ENCODE measurements around the gene ACYP1.

ACYP1 gene

DNA sequence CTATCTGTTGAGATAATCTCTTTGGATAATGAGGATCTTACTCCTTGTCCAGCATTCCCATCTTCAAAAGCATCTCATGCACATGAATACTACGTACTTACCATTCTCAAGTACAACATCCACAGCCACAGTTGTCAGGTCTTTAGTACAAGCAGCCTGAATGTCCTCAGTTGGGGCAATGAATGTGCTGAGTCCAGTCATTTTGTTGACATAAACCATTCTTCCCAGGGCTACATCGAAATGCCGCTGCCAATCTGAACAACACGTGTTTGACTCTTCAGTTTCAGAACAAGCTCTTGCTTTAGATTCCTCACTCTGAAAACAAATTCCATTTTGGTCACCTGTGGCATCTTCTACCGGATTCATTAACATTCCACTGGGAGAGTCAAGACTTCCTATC, 17.5 kb downstream of the ACYP1 start:
- Histone ChIP-seq H3K36me3 (ENCODE audit: insufficient read depth, low read length) (no peaks in the 10 kb centered on the region), H3K4me1 (ENCODE audit: insufficient read depth, low read length) (no peaks in the 10 kb centered on the region), H2AFZ (ENCODE audit: low read depth, low read length) (no peak overlapping the region), H3K9me3 (ENCODE audit: low read length) (no peaks in the 10 kb centered on the region), H3K27me3 (ENCODE audit: insufficient read depth, low read length) (no peaks in the 10 kb centered on the region), H3K4me3 (ENCODE audit: low read length) (no peak overlapping the region)

DNA sequence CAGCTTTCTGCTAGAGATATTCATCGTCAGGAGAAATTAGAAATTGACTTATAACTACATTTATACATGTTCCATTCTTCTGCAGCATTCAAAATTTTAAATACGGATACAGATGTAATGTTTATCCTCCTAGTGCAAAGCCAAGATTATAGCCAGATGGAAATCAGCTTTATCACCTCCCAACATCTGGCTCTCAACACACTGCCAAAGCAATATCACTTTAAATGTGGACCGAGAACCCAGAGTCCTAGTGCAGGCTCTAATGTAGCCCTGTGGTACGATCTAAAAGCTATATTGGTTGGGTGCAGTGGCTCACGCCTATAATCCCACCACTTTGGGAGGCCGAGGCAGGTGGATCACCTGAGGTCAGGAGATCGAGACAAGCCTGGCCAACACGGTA, 19.1 kb downstream of the ACYP1 start:
- Histone ChIP-seq H3K36me3 (ENCODE audit: insufficient read depth, low read length) (no peaks in the 10 kb centered on the region), H3K9me3 (ENCODE audit: low read length) (no peaks in the 10 kb centered on the region), H3K27me3 (ENCODE audit: insufficient read depth, low read length) (no peaks in the 10 kb centered on the region), H3K4me3 (ENCODE audit: low read length) (no peak overlapping the region), H2AFZ (ENCODE audit: low read depth, low read length) (no peak overlapping the region), H3K4me1 (ENCODE audit: insufficient read depth, low read length) (no peaks in the 10 kb centered on the region)

DNA sequence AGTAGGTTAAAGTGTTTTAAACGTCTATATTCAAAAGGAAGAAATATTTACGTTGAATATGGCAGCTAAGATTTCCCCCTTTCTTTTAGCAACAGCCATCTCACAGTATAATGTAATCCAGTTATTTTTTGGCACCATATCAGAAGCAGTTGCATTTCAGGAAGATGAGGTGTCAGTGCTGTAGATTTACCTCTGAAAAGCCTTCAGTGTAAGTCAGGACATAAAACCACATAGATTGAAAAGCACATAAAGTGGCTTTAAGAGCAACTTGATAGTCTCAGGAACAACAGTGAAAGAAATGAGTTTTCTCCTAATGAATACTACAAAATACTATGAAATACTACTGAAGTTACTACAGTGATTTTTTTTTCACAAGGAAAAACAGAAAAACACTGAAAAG, 19.5 kb downstream of the ACYP1 start:
- no peak overlapping the region for H2AFZ ChIP-seq (ENCODE audit: low read depth, low read length)
- H3K9me3 ChIP-seq (ENCODE audit: low read length): no peaks in the 10 kb centered on the region
- H3K36me3 ChIP-seq (ENCODE audit: insufficient read depth, low read length): no peaks in the 10 kb centered on the region
- no peak overlapping the region for H3K4me3 ChIP-seq (ENCODE audit: low read length)
- no peaks in the 10 kb centered on the region for H3K27me3 ChIP-seq (ENCODE audit: insufficient read depth, low read length)
- no peaks in the 10 kb centered on the region for H3K4me1 ChIP-seq (ENCODE audit: insufficient read depth, low read length)

DNA sequence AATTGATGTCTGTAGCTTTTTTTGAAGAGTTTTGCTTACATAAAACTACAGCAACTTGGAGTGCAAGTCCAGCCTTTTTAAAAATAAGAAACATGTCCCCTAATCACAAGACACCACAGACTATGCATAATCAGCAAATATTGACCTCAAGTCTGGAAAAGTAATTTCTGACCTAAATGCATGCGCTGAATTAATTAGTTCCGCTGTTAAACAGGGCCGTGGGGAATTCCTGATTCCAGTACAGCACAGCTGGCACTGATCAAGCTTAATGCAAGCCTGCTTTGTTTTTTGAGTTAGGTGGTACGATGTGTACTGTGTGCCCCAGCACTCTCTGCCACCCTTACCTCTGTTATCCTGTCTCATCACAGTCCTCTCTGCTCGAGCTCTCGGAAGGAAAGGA, 21.8 kb downstream of the ACYP1 start:
- no peaks in the 10 kb centered on the region for H3K36me3 ChIP-seq (ENCODE audit: insufficient read depth, low read length)
- no peak overlapping the region for H2AFZ ChIP-seq (ENCODE audit: low read depth, low read length)
- H3K4me3 ChIP-seq (ENCODE audit: low read length): no peak overlapping the region
- no peaks in the 10 kb centered on the region for H3K27me3 ChIP-seq (ENCODE audit: insufficient read depth, low read length)
- no peaks in the 10 kb centered on the region for H3K9me3 ChIP-seq (ENCODE audit: low read length)
- H3K4me1 ChIP-seq (ENCODE audit: insufficient read depth, low read length): no peaks in the 10 kb centered on the region

DNA sequence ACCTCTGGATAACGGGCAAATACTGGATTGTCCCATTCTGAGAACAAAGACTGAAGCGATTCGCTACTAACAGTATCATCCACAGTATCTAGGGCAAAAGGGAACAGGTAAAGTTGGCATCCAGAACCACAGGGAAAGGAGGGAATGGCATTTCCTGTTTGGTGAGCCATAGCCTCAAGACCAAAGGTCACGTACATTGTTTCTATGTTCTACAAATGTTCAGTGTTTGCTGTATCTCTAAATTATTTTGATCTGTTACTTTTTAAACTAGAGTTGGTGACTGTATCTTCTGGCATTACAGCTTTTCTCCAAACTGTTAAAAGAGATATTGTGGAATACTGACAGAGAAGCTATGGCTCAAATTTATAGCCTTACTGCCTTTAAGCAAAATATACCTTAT, 22.2 kb downstream of the ACYP1 start:
- no peaks in the 10 kb centered on the region for H3K36me3 ChIP-seq (ENCODE audit: insufficient read depth, low read length)
- no peak overlapping the region for H3K4me3 ChIP-seq (ENCODE audit: low read length)
- H3K4me1 ChIP-seq (ENCODE audit: insufficient read depth, low read length): no peaks in the 10 kb centered on the region
- no peak overlapping the region for H2AFZ ChIP-seq (ENCODE audit: low read depth, low read length)
- no peaks in the 10 kb centered on the region for H3K9me3 ChIP-seq (ENCODE audit: low read length)
- H3K27me3 ChIP-seq (ENCODE audit: insufficient read depth, low read length): no peaks in the 10 kb centered on the region

DNA sequence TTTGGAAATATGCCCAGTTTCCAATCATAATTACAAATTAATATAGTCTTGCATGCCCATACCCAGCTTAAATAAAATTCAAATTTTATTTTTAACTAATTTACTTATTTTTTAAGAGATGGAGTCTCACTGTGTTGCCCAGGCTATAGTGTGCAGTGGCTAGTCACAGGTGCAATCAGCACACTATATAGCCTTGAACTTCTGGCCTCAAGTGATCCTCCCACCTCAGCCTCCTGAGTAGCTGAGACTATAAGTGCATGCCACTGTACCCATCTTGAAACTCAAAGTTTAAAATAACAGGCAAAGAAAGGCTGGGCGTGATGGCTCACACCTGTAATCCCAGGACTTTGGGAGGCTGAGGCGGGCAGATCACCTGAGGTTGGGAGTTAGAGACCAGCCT, 22.9 kb downstream of the ACYP1 start:
- no peaks in the 10 kb centered on the region for H3K4me1 ChIP-seq (ENCODE audit: insufficient read depth, low read length)

DNA sequence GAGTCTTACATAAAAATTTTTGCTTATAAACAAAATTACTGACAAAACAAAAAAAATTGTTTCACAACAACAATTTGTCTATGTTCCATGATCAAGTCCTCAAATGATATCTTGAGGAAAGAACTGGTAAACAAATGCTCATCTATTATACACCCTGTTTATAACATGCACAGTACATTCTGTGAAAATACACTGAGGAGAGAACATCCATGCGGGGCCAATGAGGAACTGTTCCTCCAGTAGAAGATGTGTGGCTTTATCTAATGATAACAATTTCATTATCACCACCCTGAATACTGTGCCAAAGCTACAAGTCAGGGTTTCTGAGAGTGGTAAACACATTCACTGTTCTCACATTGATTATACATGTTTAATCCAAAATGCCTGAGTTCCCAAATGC, 23.3 kb downstream of the ACYP1 start:
- H3K4me3 ChIP-seq (ENCODE audit: low read length): no peak overlapping the region
- H3K9me3 ChIP-seq (ENCODE audit: low read length): no peaks in the 10 kb centered on the region
- no peaks in the 10 kb centered on the region for H3K4me1 ChIP-seq (ENCODE audit: insufficient read depth, low read length)
- H3K36me3 ChIP-seq (ENCODE audit: insufficient read depth, low read length): no peaks in the 10 kb centered on the region
- H3K27me3 ChIP-seq (ENCODE audit: insufficient read depth, low read length): no peaks in the 10 kb centered on the region
- no peak overlapping the region for H2AFZ ChIP-seq (ENCODE audit: low read depth, low read length)

More for the DNA sequence above, 22.9 kb downstream of the ACYP1 start:
- no peaks in the 10 kb centered on the region for H3K27me3 ChIP-seq (ENCODE audit: insufficient read depth, low read length)
- H3K4me3 ChIP-seq (ENCODE audit: low read length): no peak overlapping the region
- no peaks in the 10 kb centered on the region for H3K36me3 ChIP-seq (ENCODE audit: insufficient read depth, low read length)
- H3K9me3 ChIP-seq (ENCODE audit: low read length): no peaks in the 10 kb centered on the region
- no peak overlapping the region for H2AFZ ChIP-seq (ENCODE audit: low read depth, low read length)

DNA sequence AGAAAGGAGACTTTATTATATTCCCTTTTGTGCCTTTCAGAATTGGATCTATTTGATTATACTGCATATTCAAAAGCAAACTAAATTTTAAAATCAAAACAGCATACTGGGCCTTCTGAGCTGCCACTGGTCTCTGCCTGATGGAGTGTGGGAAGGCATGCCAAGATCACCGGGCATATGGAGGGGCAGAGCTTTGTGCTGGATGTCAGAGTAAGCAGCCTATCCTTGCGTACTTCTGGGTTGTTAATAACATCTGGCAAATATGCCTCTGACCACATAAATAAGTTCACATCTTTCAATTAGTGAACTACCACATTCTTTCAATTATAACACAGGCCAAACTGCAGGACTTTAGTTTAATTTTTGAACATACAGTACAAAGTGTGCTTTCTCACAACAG, 30.9 kb downstream of the ACYP1 start:
- no peaks in the 10 kb centered on the region for H3K9me3 ChIP-seq (ENCODE audit: low read length)
- H3K4me1 ChIP-seq (ENCODE audit: insufficient read depth, low read length): no peaks in the 10 kb centered on the region
- no peak overlapping the region for H3K4me3 ChIP-seq (ENCODE audit: low read length)
- no peaks in the 10 kb centered on the region for H3K36me3 ChIP-seq (ENCODE audit: insufficient read depth, low read length)
- no peak overlapping the region for H2AFZ ChIP-seq (ENCODE audit: low read depth, low read length)
- H3K27me3 ChIP-seq (ENCODE audit: insufficient read depth, low read length): no peaks in the 10 kb centered on the region

DNA sequence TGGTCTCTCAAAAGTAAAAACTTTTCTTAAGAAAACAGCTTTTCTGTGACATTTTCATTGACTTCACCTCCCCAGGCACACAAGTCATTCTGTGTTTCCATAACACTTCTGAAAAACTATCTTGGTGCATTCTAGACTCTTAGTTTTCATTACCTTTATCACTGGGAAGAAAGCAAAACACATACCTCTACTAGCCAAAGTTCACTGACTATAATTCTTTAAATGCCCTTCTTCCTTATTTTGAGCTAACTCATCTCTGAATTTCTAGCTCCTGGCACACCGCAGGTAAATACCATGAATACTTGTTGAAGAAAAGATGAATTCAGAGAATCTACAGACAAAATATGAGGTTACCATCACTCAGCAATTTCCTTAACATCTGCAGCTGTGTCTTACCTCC, 33.7 kb downstream of the ACYP1 start:
- H3K4me1 ChIP-seq (ENCODE audit: insufficient read depth, low read length): no peaks in the 10 kb centered on the region
- H3K27me3 ChIP-seq (ENCODE audit: insufficient read depth, low read length): no peaks in the 10 kb centered on the region
- no peaks in the 10 kb centered on the region for H3K36me3 ChIP-seq (ENCODE audit: insufficient read depth, low read length)
- H3K9me3 ChIP-seq (ENCODE audit: low read length): no peaks in the 10 kb centered on the region
- H2AFZ ChIP-seq (ENCODE audit: low read depth, low read length): no peak overlapping the region
- H3K4me3 ChIP-seq (ENCODE audit: low read length): no peak overlapping the region

DNA sequence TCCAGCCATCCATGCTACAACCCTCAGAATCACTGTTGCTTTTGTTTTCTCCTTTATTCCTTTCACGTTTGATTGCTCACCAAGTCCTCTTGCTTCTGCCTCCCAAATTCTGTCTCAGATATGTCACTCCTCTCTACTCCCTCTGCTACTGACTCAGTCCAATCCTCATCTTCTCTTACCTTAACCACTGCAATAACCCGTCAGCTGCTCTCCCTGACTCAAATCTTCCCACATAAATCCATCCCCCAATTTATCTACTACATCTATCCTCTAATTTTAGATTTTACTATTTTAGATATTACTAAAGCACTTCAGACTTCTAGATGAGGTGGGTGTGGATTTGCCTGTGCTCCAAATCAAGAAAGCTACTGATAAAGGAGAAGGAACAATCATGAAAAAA, 37.9 kb downstream of the ACYP1 start:
- Histone ChIP-seq H3K9me3 (ENCODE audit: low read length) (no peaks in the 10 kb centered on the region), H3K4me3 (ENCODE audit: low read length) (no peak overlapping the region), H3K27me3 (ENCODE audit: insufficient read depth, low read length) (no peaks in the 10 kb centered on the region), H3K4me1 (ENCODE audit: insufficient read depth, low read length) (no peaks in the 10 kb centered on the region), H2AFZ (ENCODE audit: low read depth, low read length) (no peak overlapping the region), H3K36me3 (ENCODE audit: insufficient read depth, low read length) (no peaks in the 10 kb centered on the region)

DNA sequence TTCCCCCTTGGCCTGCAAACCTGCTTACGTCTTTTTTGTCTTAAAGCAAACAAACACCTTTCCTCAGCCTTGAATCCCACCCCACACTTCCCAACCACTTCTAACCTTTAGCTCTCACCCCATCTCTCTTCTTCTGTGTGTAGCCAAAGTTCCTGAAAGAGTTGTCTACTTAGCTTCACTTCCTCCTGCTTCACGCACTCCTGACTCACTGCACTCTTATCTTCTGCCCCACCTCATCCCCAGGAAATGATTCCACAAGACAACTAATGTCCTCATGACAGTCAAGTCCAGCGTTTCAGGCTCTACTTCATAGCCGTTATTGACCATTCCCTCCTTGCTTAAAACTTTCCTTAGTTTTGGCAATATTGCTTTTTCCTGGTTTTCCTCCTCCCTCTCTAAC, 38.7 kb downstream of the ACYP1 start:
- no peaks in the 10 kb centered on the region for H3K4me1 ChIP-seq (ENCODE audit: insufficient read depth, low read length)
- H3K36me3 ChIP-seq (ENCODE audit: insufficient read depth, low read length): no peaks in the 10 kb centered on the region
- no peaks in the 10 kb centered on the region for H3K9me3 ChIP-seq (ENCODE audit: low read length)
- H2AFZ ChIP-seq (ENCODE audit: low read depth, low read length): no peak overlapping the region
- H3K4me3 ChIP-seq (ENCODE audit: low read length): no peak overlapping the region
- H3K27me3 ChIP-seq (ENCODE audit: insufficient read depth, low read length): no peaks in the 10 kb centered on the region

DNA sequence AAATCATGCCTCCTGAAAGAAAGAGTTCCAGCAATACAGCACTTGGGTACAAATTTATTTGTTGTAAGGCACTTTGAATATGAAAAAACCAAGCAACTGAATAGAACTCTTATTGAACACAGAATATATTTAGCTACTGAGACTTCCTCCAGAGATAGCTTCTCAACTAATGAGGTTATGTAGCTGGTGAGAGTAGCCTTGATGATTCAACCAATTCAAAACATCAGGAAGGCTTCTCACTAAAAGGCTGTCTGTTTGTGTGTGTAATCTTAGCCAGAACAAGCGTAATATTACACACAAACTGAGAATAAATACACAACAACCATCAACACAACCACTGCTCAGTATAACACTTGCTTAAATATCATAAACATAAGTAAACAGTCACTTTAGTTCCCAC, 40.7 kb downstream of the ACYP1 start:
- Histone ChIP-seq H2AFZ (ENCODE audit: low read depth, low read length) (no peak overlapping the region), H3K9me3 (ENCODE audit: low read length) (no peaks in the 10 kb centered on the region), H3K27me3 (ENCODE audit: insufficient read depth, low read length) (no peaks in the 10 kb centered on the region), H3K36me3 (ENCODE audit: insufficient read depth, low read length) (peaks cover 3% of the 10 kb centered on the region), H3K4me1 (ENCODE audit: insufficient read depth, low read length) (no peaks in the 10 kb centered on the region), H3K4me3 (ENCODE audit: low read length) (no peak overlapping the region)

DNA sequence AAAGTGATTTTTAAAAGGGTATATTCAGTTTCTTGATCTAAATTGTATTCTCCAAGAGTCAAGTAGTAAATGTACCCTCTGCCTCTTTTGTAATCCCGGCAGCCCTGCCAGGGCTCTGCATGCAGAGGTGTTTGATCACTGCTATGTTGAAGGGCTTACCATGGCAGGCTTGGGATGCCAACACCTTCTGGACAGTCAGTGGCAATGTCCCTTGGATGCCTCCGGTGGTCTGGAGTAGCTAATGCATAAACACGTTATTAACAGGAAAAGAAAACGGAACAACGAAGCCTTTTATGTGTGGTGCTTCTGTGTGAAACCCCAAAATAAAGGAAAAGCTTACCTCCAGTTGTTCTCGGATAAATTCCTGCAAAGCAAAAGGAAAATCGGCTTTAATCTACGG, 41.2 kb downstream of the ACYP1 start:
- no peaks in the 10 kb centered on the region for H3K4me1 ChIP-seq (ENCODE audit: insufficient read depth, low read length)
- no peak overlapping the region for H2AFZ ChIP-seq (ENCODE audit: low read depth, low read length)
- no peaks in the 10 kb centered on the region for H3K9me3 ChIP-seq (ENCODE audit: low read length)
- H3K4me3 ChIP-seq (ENCODE audit: low read length): no peak overlapping the region
- no peaks in the 10 kb centered on the region for H3K27me3 ChIP-seq (ENCODE audit: insufficient read depth, low read length)
- H3K36me3 ChIP-seq (ENCODE audit: insufficient read depth, low read length): peaks cover 3% of the 10 kb centered on the region

DNA sequence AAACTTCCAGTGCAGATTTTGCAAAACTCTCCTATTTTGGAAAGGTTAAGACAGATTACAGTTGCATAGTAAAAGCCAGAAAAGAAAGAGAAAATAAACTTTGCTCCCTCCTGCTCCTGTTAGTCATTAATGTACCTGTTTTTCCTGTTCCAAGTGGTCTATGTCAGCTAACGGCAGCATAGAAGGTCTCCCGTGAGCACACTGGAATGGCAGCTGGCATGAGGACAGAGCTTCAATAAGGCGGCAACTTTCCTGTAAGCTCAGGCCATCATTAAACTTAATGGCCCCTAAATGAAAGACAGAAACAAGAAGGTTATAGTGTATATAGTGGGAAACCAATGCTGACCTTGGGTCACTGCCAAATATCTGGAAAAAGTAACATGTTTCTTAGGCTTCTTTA, 45.1 kb downstream of the ACYP1 start:
- Histone ChIP-seq H3K9me3 (ENCODE audit: low read length) (no peaks in the 10 kb centered on the region), H3K4me3 (ENCODE audit: low read length) (no peak overlapping the region), H3K4me1 (ENCODE audit: insufficient read depth, low read length) (no peaks in the 10 kb centered on the region), H2AFZ (ENCODE audit: low read depth, low read length) (no peak overlapping the region), H3K36me3 (ENCODE audit: insufficient read depth, low read length) (peaks cover 3% of the 10 kb centered on the region), H3K27me3 (ENCODE audit: insufficient read depth, low read length) (no peaks in the 10 kb centered on the region)

All from neuron (in vitro differentiated cells).